Measurements from ENCODE around the gene CLEC18A.

Gene CLEC18A

DNA sequence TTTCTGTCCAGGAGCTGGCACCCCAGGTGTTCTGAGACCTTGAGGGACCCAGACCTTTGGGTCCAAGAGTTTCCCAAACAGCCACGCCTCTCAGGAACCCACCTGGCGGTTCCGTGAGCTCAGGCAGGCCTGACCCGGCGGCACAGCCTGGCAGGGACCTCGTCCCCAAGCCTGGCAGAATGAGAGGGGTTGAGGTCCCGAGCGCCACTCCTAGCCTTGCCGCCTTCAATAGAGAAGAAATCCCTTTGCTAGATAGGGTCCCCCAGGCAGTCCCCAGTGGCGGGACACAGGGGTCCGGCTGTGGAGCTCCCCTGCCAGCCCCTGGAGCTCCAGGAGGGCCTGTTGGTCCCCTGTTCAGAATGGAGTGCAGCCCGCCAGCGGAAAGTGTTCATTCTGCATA lies 10.5 kb upstream of the CLEC18A start (continued):
- no peak for TF ChIP-seq BACH2 (CRISPR knock-in tag; IDR thresholded peaks at IDR 0.05; ENCODE audit: borderline replicate concordance)
- no peak for TF ChIP-seq ISL1 (CRISPR knock-in tag; IDR thresholded peaks at IDR 0.05)

DNA sequence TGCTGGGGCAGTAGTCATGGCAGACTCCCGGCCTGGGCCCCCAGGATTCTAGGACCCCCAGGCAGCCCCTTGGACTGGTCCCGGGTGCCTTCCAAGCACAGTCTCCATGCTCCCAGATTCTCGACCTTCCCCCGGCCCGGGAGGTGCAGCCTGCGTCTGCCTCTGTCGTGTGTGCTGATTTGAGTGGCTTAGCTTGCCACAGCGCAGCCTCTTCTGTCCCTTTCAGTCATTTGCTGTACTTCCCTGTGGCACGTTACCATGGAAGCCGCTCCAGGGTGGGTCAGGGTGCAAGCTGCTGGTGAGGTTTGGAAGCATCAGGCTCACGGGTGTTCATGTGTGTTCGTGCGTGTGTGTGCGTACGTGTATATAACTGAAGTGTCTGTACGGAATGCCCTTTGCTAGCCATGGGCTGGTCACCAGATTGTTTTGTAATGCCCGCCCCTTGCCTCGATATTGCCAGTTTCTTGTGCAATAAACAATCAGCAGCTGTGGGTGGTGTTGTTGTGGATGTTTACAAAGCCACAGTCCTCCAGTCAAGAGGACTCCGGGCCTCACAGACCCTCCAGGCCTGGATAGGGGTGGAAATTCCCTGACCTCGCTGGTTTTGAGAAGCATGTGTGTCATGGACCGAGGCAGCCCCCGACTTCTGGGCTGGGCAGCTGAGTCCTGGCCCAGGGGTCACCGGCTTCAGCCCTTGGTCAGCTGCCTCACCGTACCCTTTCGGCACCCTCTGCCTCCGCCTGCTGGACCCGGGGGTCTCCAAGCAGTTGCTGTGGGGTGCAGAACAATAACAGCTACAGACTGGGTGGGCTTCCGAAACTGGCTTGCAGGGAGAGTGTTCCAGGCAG lies 9.7 kb upstream of the CLEC18A start:
- TF ChIP-seq PPARA (CRISPR knock-in tag; IDR thresholded peaks at IDR 0.05; ENCODE audit: borderline replicate concordance), result no peak
- TF ChIP-seq, protein P1, sequence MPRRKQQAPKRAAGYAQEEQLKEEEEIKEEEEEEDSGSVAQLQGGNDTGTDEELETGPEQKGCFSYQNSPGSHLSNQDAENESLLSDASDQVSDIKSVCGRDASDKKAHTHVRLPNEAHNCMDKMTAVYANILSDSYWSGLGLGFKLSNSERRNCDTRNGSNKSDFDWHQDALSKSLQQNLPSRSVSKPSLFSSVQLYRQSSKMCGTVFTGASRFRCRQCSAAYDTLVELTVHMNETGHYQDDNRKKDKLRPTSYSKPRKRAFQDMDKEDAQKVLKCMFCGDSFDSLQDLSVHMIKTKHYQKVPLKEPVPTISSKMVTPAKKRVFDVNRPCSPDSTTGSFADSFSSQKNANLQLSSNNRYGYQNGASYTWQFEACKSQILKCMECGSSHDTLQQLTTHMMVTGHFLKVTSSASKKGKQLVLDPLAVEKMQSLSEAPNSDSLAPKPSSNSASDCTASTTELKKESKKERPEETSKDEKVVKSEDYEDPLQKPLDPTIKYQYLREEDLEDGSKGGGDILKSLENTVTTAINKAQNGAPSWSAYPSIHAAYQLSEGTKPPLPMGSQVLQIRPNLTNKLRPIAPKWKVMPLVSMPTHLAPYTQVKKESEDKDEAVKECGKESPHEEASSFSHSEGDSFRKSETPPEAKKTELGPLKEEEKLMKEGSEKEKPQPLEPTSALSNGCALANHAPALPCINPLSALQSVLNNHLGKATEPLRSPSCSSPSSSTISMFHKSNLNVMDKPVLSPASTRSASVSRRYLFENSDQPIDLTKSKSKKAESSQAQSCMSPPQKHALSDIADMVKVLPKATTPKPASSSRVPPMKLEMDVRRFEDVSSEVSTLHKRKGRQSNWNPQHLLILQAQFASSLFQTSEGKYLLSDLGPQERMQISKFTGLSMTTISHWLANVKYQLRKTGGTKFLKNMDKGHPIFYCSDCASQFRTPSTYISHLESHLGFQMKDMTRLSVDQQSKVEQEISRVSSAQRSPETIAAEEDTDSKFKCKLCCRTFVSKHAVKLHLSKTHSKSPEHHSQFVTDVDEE (CRISPR knock-in tag; IDR thresholded peaks at IDR 0.05), result no peak
- TF ChIP-seq, protein P2, sequence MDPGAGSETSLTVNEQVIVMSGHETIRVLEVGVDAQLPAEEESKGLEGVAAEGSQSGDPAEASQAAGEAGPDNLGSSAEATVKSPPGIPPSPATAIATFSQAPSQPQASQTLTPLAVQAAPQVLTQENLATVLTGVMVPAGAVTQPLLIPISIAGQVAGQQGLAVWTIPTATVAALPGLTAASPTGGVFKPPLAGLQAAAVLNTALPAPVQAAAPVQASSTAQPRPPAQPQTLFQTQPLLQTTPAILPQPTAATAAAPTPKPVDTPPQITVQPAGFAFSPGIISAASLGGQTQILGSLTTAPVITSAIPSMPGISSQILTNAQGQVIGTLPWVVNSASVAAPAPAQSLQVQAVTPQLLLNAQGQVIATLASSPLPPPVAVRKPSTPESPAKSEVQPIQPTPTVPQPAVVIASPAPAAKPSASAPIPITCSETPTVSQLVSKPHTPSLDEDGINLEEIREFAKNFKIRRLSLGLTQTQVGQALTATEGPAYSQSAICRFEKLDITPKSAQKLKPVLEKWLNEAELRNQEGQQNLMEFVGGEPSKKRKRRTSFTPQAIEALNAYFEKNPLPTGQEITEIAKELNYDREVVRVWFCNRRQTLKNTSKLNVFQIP (CRISPR knock-in tag; IDR thresholded peaks at IDR 0.05; ENCODE audit: borderline replicate concordance, low read depth), result no peak
- TF ChIP-seq ZFP30 (CRISPR knock-in tag; IDR thresholded peaks at IDR 0.05), result no peak
- no peak for TF ChIP-seq GLIS3 (CRISPR knock-in tag; IDR thresholded peaks at IDR 0.05)
- TF ChIP-seq ESRRG (CRISPR knock-in tag; IDR thresholded peaks at IDR 0.05), result no peak
- TF ChIP-seq SNAI2 (CRISPR knock-in tag; IDR thresholded peaks at IDR 0.05), result no peak
- no peak for TF ChIP-seq OSR1 (CRISPR knock-in tag; IDR thresholded peaks at IDR 0.05)
- no peak for TF ChIP-seq CSRNP3 (CRISPR knock-in tag; IDR thresholded peaks at IDR 0.05)
- no peak for TF ChIP-seq ISL1 (CRISPR knock-in tag; IDR thresholded peaks at IDR 0.05)
- no peak for TF ChIP-seq ZNF8 (CRISPR knock-in tag; IDR thresholded peaks at IDR 0.05)
- no peak for TF ChIP-seq BACH2 (CRISPR knock-in tag; IDR thresholded peaks at IDR 0.05; ENCODE audit: borderline replicate concordance)
- no peak for TF ChIP-seq ZC3H10 (CRISPR knock-in tag; IDR thresholded peaks at IDR 0.05)
- TF ChIP-seq RARB (CRISPR knock-in tag; IDR thresholded peaks at IDR 0.05), result no peak
- TF ChIP-seq ZFP3 (CRISPR knock-in tag; IDR thresholded peaks at IDR 0.05), result no peak
- no peak for TF ChIP-seq PATZ1 (CRISPR knock-in tag; IDR thresholded peaks at IDR 0.05; ENCODE audit: borderline replicate concordance)
- no peak for TF ChIP-seq TCF4 (CRISPR knock-in tag; IDR thresholded peaks at IDR 0.05; ENCODE audit: borderline replicate concordance)
- TF ChIP-seq ARNTL (CRISPR knock-in tag; IDR thresholded peaks at IDR 0.05; ENCODE audit: borderline replicate concordance, low read depth), result no peak
- TF ChIP-seq CSDC2 (CRISPR knock-in tag; IDR thresholded peaks at IDR 0.05), result no peak
- TF ChIP-seq, protein P3, sequence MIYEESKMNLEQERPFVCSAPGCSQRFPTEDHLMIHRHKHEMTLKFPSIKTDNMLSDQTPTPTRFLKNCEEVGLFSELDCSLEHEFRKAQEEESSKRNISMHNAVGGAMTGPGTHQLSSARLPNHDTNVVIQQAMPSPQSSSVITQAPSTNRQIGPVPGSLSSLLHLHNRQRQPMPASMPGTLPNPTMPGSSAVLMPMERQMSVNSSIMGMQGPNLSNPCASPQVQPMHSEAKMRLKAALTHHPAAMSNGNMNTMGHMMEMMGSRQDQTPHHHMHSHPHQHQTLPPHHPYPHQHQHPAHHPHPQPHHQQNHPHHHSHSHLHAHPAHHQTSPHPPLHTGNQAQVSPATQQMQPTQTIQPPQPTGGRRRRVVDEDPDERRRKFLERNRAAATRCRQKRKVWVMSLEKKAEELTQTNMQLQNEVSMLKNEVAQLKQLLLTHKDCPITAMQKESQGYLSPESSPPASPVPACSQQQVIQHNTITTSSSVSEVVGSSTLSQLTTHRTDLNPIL (CRISPR knock-in tag; IDR thresholded peaks at IDR 0.05; ENCODE audit: low read depth), result no peak
- ATAC-seq, result no peak

- no peak for ATAC-seq
- TF ChIP-seq ZFP30 (CRISPR knock-in tag; IDR thresholded peaks at IDR 0.05), result no peak
- TF ChIP-seq, protein P1 (CRISPR knock-in tag; IDR thresholded peaks at IDR 0.05), result no peak
- TF ChIP-seq ZNF8 (CRISPR knock-in tag; IDR thresholded peaks at IDR 0.05), result no peak
- TF ChIP-seq ZNF565 (CRISPR knock-in tag; conservative IDR thresholded peaks at IDR 0.05; ENCODE audit: low read depth), result no peak
- TF ChIP-seq TCF4 (CRISPR knock-in tag; IDR thresholded peaks at IDR 0.05; ENCODE audit: borderline replicate concordance), result no peak
- no peak for TF ChIP-seq OSR1 (CRISPR knock-in tag; IDR thresholded peaks at IDR 0.05)
- TF ChIP-seq ISL1 (CRISPR knock-in tag; IDR thresholded peaks at IDR 0.05), result no peak
- TF ChIP-seq, protein P3 (CRISPR knock-in tag; IDR thresholded peaks at IDR 0.05; ENCODE audit: low read depth), result no peak
- TF ChIP-seq RARB (CRISPR knock-in tag; IDR thresholded peaks at IDR 0.05), result no peak
- TF ChIP-seq ESRRG (CRISPR knock-in tag; IDR thresholded peaks at IDR 0.05), result no peak
- no peak for TF ChIP-seq CSDC2 (CRISPR knock-in tag; IDR thresholded peaks at IDR 0.05)
- no peak for TF ChIP-seq GLIS3 (CRISPR knock-in tag; IDR thresholded peaks at IDR 0.05)
- no peak for TF ChIP-seq TOX (CRISPR knock-in tag; IDR thresholded peaks at IDR 0.05; ENCODE audit: borderline replicate concordance)
- no peak for TF ChIP-seq ZFP3 (CRISPR knock-in tag; IDR thresholded peaks at IDR 0.05)
- no peak for TF ChIP-seq PPARA (CRISPR knock-in tag; IDR thresholded peaks at IDR 0.05; ENCODE audit: borderline replicate concordance)
- TF ChIP-seq ZC3H10 (CRISPR knock-in tag; IDR thresholded peaks at IDR 0.05), result no peak
- no peak for TF ChIP-seq ARNTL (CRISPR knock-in tag; IDR thresholded peaks at IDR 0.05; ENCODE audit: borderline replicate concordance, low read depth)
These were observed 9.0 kb upstream of the CLEC18A start for GRCh38 chr16:69942099-69942491.
